ENCODE results near the gene SLC29A3. TPM values are rescaled to one million over a fixed set of nuclear protein-coding genes. Genes with fewer than 3 reads are reported as not detected.

SLC29A3 gene
- total and polyA plus RNA-seq, 7 donors, result 2.3 to 6.2 (median 4.6) TPM

GRCh38 chr10:71286521-71287294, 32.4 kb upstream of the SLC29A3 start:
- WGBS, 2 donors, result 85 to 88% methylated on average over 17 of the region's 17 CpGs
- intact Hi-C loops (cut with DNase I), result loop anchor here (5.0 kb wide), 2 partner anchors 79 to 384 kb away; no protein-coding TSS in a partner anchor
- H3K36me3 ChIP-seq, result no peaks in the 10 kb centered on the region

GRCh38 chr10:71287456-71287855, 31.6 kb upstream of the SLC29A3 start:
- no peaks in the 10 kb centered on the region for H3K9me3 ChIP-seq
- TF ChIP-seq CTCF (IDR thresholded peaks at IDR 0.05), result no peak
- no peak for TF ChIP-seq POLR2AphosphoS5 (IDR thresholded peaks at IDR 0.05)
- no peak for TF ChIP-seq POLR2A (IDR thresholded peaks at IDR 0.05)
- TF ChIP-seq EP300 (IDR thresholded peaks at IDR 0.05), result no peak
- no peaks in the 10 kb centered on the region for H3K4me1 ChIP-seq
- H3K27ac ChIP-seq, result no peak overlapping the region
- 83 to 85% methylated on average over 14 of the region's 14 CpGs for WGBS, 2 donors
- H3K36me3 ChIP-seq, result no peaks in the 10 kb centered on the region
- DNase-seq, result no peak
- H3K4me3 ChIP-seq, result no peak overlapping the region
- no peaks in the 10 kb centered on the region for H3K27me3 ChIP-seq
- intact Hi-C loops (cut with DNase I), result loop anchor here (5.0 kb wide), 2 partner anchors 80 to 385 kb away; no protein-coding TSS in a partner anchor

More at GRCh38 chr10:71286521-71287294, 32.4 kb upstream of the SLC29A3 start:
- Histone ChIP-seq H3K4me3 (no peak overlapping the region), H3K27ac (no peak overlapping the region), H3K9me3 (no peaks in the 10 kb centered on the region), H3K27me3 (no peaks in the 10 kb centered on the region), H3K4me1 (no peaks in the 10 kb centered on the region)
- no peak for DNase-seq
- no peak for TF ChIP-seq CTCF (IDR thresholded peaks at IDR 0.05)
- TF ChIP-seq EP300 (IDR thresholded peaks at IDR 0.05), result no peak
- no peak for TF ChIP-seq POLR2AphosphoS5 (IDR thresholded peaks at IDR 0.05)
- TF ChIP-seq POLR2A (IDR thresholded peaks at IDR 0.05), result no peak

GRCh38 chr10:71288461-71288860, 30.6 kb upstream of the SLC29A3 start:
- intact Hi-C loops (cut with DNase I), result loop anchor here (5.0 kb wide), 2 partner anchors 81 to 386 kb away; no protein-coding TSS in a partner anchor
- Histone ChIP-seq H3K27ac (no peak overlapping the region), H3K27me3 (no peaks in the 10 kb centered on the region), H3K4me1 (no peaks in the 10 kb centered on the region), H3K9me3 (no peaks in the 10 kb centered on the region), H3K36me3 (no peaks in the 10 kb centered on the region), H3K4me3 (no peak overlapping the region)
- no peak for DNase-seq
- no peak for TF ChIP-seq CTCF (IDR thresholded peaks at IDR 0.05)
- no peak for TF ChIP-seq POLR2A (IDR thresholded peaks at IDR 0.05)
- no peak for TF ChIP-seq POLR2AphosphoS5 (IDR thresholded peaks at IDR 0.05)
- TF ChIP-seq EP300 (IDR thresholded peaks at IDR 0.05), result no peak
- WGBS, 2 donors, result 82 to 90% methylated on average over 15 of the region's 15 CpGs

GRCh38 chr10:71289421-71290130, 29.5 kb upstream of the SLC29A3 start:
- H3K36me3 ChIP-seq, result no peaks in the 10 kb centered on the region
- no peaks in the 10 kb centered on the region for H3K4me1 ChIP-seq
- no peak overlapping the region for H3K27ac ChIP-seq
- H3K27me3 ChIP-seq, result no peaks in the 10 kb centered on the region
- intact Hi-C loops (cut with DNase I), result loop anchor here (5.0 kb wide), 2 partner anchors 82 to 387 kb away; no protein-coding TSS in a partner anchor
- WGBS, 2 donors, result 62 to 75% methylated on average over 12 of the region's 12 CpGs
- H3K4me3 ChIP-seq, result no peak overlapping the region
- DNase-seq, result no peak
- TF ChIP-seq EP300 (IDR thresholded peaks at IDR 0.05), result no peak
- no peak for TF ChIP-seq CTCF (IDR thresholded peaks at IDR 0.05)
- no peak for TF ChIP-seq POLR2A (IDR thresholded peaks at IDR 0.05)
- TF ChIP-seq POLR2AphosphoS5 (IDR thresholded peaks at IDR 0.05), result no peak
- no peaks in the 10 kb centered on the region for H3K9me3 ChIP-seq
